Measurements from ENCODE around the gene ZCCHC18.

- no peak for TF ChIP-seq EZH2 (IDR thresholded peaks at IDR 0.05; ENCODE audit: insufficient read depth, poor library complexity, severe bottlenecking)
- TF ChIP-seq EZH2phosphoT487 (IDR thresholded peaks at IDR 0.05; ENCODE audit: insufficient read depth, low read depth), result no peak
These were observed 27.6 kb upstream of the ZCCHC18 start for GRCh38 chrX:104084534-104085277.

Data from GM23248 (cell line).